NCI-H510A treated with DMSO at 0.1 percent for 48 hours (cell line): ENCODE results near the gene MAP6D1.
"Not testable (repeated sequence)": the region's sequence is repeated elsewhere in the genome, so short reads cannot be mapped to it uniquely, and the experiment has no call there.

Source experiments
- DNase-seq: peaks from one replicate; lab custom pipeline; 2025; lab: John Stamatoyannopoulos, UW

MAP6D1 gene

GRCh38 chr3:183799461-183799860 lies 25.9 kb downstream of the MAP6D1 start:
- no peak for DNase-seq

GRCh38 chr3:183797996-183798395 lies 27.4 kb downstream of the MAP6D1 start:
- no peak for DNase-seq

GRCh38 chr3:183796372-183796771 lies 29.0 kb downstream of the MAP6D1 start:
- no peak for DNase-seq

- DNase-seq = no peak
Observed at GRCh38 chr3:183794452-183794851, 30.9 kb downstream of the MAP6D1 start.

- no peak for DNase-seq
Observed at GRCh38 chr3:183792976-183793375, 32.4 kb downstream of the MAP6D1 start.

- no peak for DNase-seq
Observed at GRCh38 chr3:183790700-183791099, 34.7 kb downstream of the MAP6D1 start.

- DNase-seq = no peak
Observed at GRCh38 chr3:183789826-183790225, 35.6 kb downstream of the MAP6D1 start.

- DNase-seq = not testable (repeated sequence)
Observed at GRCh38 chr3:183784503-183784902, 40.9 kb downstream of the MAP6D1 start.

GRCh38 chr3:183782576-183783276 lies 42.7 kb downstream of the MAP6D1 start:
- DNase-seq = no peak

GRCh38 chr3:183781246-183781645 lies 44.1 kb downstream of the MAP6D1 start:
- DNase-seq = no peak

- DNase-seq = no peak
Observed at GRCh38 chr3:183779896-183780465, 45.4 kb downstream of the MAP6D1 start.

GRCh38 chr3:183777016-183777618 lies 48.3 kb downstream of the MAP6D1 start:
- no peak for DNase-seq

- not testable (repeated sequence) for DNase-seq
Observed at GRCh38 chr3:183776451-183776850, 48.9 kb downstream of the MAP6D1 start.

- DNase-seq = no peak
Observed at GRCh38 chr3:183775781-183776180, 49.6 kb downstream of the MAP6D1 start.

- DNase-seq = no peak
Observed at GRCh38 chr3:183774631-183775030, 50.7 kb downstream of the MAP6D1 start.

GRCh38 chr3:183769453-183769852 lies 55.9 kb downstream of the MAP6D1 start:
- DNase-seq = no peak

GRCh38 chr3:183768114-183768513 lies 57.3 kb downstream of the MAP6D1 start:
- no peak for DNase-seq

GRCh38 chr3:183766745-183767606 lies 58.4 kb downstream of the MAP6D1 start:
- DNase-seq = peak; percentile 59

- no peak for DNase-seq
Observed at GRCh38 chr3:183766107-183766506, 59.3 kb downstream of the MAP6D1 start.
